K562 (cell line): ENCODE measurements around the gene ANKRD11. TPM values are rescaled to one million over a fixed set of nuclear protein-coding genes. Genes with fewer than 3 reads are reported as not detected.

Source experiments
- ATAC-seq: fragments of 200-7000 bp; cut with Tn5 transposase; 3 replicates; pipeline ENCODE4 v1.9.1; 2020; ENCODE audit warnings: moderate library complexity
- BruUV-seq: library from RNA; stranded (reverse); fragments of 400-500 nt; replicated peaks from 2 replicates; lab custom pipeline; 2021; lab: Mats Ljungman, UMichigan
- CTCF ChIA-PET: fragments of 300-600 bp; formaldehyde crosslinking; extraction: SDS; loops from one replicate; lab custom pipeline; 2021; ENCODE audit warnings: low intra/inter-chr PET ratio; lab: Yijun Ruan, JAX
- POLR2A ChIA-PET: fragments of 300-600, 350-650 bp; sonication (Branson Sonifier 250); formaldehyde crosslinking; extraction: SDS; loops from one replicate; lab custom pipeline; 2021; ENCODE audit warnings: antibody characterized with exemption, inconsistent platforms; lab: Yijun Ruan, JAX
- DNase-seq, 4 experiments: peaks; one replicate each; pipeline versions ENCODE4 v3.0.0 to v3.0.0-alpha.2; 2011 to 2018; ENCODE audit warnings: low spot score in 3 of 4, mixed read lengths in 3 of 4; ENCODE audit errors: extremely low read depth in 1 of 4
- FAIRE-seq: peaks from 2 replicates; lab custom pipeline; 2011; peaks lifted over from hg19 to GRCh38; lab: Jason Lieb, UNC
- H2AFZ ChIP-seq: 2 replicates; pipeline ENCODE4 v1.6.0; 2011; ENCODE audit warnings: low read depth, low read length, control low read depth, inconsistent platforms
- H3K27ac ChIP-seq: fragments of 200-600 bp; 3 replicates; pipeline ENCODE4 v1.8.0; 2011; ENCODE audit warnings: low read depth, mild to moderate bottlenecking, control low read depth, inconsistent platforms, low read length, moderate library complexity, mixed read lengths; ENCODE audit errors: extremely low read depth
- H3K27me3 ChIP-seq, 2 experiments: fragments of 300-600 bp in 1 of 2; 2 replicates in 1 of 2; 3 replicates in 1 of 2; pipeline versions ENCODE4 v1.6.0 to v1.8.0; 2011; ENCODE audit warnings: inconsistent platforms in 2 of 2, low read length in 2 of 2, mild to moderate bottlenecking in 1 of 2, mixed read lengths in 1 of 2, moderate library complexity in 1 of 2; ENCODE audit not compliant: control insufficient read depth in 2 of 2, insufficient read depth in 2 of 2
- H3K36me3 ChIP-seq: fragments of 300-600 bp; 3 replicates; pipeline ENCODE4 v1.8.0; 2011; ENCODE audit warnings: mild to moderate bottlenecking, low read length, inconsistent platforms; ENCODE audit not compliant: control insufficient read depth, insufficient read depth
- H3K4me1 ChIP-seq, 2 experiments: fragments of 200-600 bp in 1 of 2; replicated peaks in 1 of 2; 2 replicates in 1 of 2; 3 replicates in 1 of 2; pipeline versions ENCODE4 v1.5.1 to v1.8.0; 2011; ENCODE audit warnings: inconsistent platforms in 2 of 2, low read length in 2 of 2, mild to moderate bottlenecking in 1 of 2, mixed read lengths in 1 of 2, moderate library complexity in 1 of 2; ENCODE audit not compliant: control insufficient read depth in 2 of 2, insufficient read depth in 2 of 2
- H3K4me2 ChIP-seq: 2 replicates; pipeline ENCODE4 v1.6.1; 2011; ENCODE audit warnings: low read length, control low read depth, inconsistent platforms, mixed read lengths; ENCODE audit not compliant: insufficient read depth
- H3K4me3 ChIP-seq: fragments of 200-600 bp; sonication (generic), shearing (Covaris generic); 2 replicates; pipeline ENCODE4 v1.5.1; 2016; ENCODE audit warnings: control low read depth, inconsistent platforms
- H3K79me2 ChIP-seq: fragments of 200-600 bp; 3 replicates; pipeline ENCODE4 v1.8.0; 2011; ENCODE audit warnings: low read length, inconsistent platforms; ENCODE audit not compliant: control insufficient read depth, insufficient read depth
- H3K9ac ChIP-seq, 2 experiments: 2 replicates each; pipeline versions ENCODE4 v1.6.0 to v1.6.1; 2011; ENCODE audit warnings: low read depth in 2 of 2, low read length in 2 of 2, control low read depth in 1 of 2, inconsistent platforms in 1 of 2, mild to moderate bottlenecking in 1 of 2, mixed read lengths in 1 of 2; ENCODE audit not compliant: insufficient read depth in 1 of 2
- H3K9me1 ChIP-seq: one replicate; pipeline ENCODE4 v1.6.0; 2011; ENCODE audit warnings: inconsistent platforms, mild to moderate bottlenecking, low read length, moderate library complexity; ENCODE audit not compliant: control insufficient read depth, insufficient read depth
- H3K9me3 ChIP-seq: replicated peaks from 2 replicates; pipeline ENCODE4 v1.5.1; 2011; ENCODE audit warnings: low read depth, low read length, inconsistent platforms; ENCODE audit not compliant: control insufficient read depth, insufficient read depth
- H4K20me1 ChIP-seq: replicated peaks from 2 replicates; pipeline ENCODE4 v1.6.1; 2011; ENCODE audit warnings: low read length, inconsistent platforms, mixed read lengths; ENCODE audit not compliant: control insufficient read depth, insufficient read depth
- EP300 ChIP-seq: IDR thresholded peaks from 2 replicates; pipeline ENCODE4 v1.6.1; 2012; ENCODE audit warnings: low read length, improper control_type of control experiment
- MLX ChIP-seq, 2 experiments: fragments of 450-650 bp in 1 of 2; sonication (generic) in 1 of 2; formaldehyde crosslinking; conservative IDR thresholded peaks; 2 replicates each; pipeline versions ENCODE4 v1.4.0 to v1.8.1; 2020 to 2022; ENCODE audit warnings: mild to moderate bottlenecking in 1 of 2, missing genetic modification reagents in 1 of 2
- NFYB ChIP-seq: IDR thresholded peaks from 2 replicates; pipeline ENCODE4 v1.6.1; 2011; ENCODE audit warnings: mild to moderate bottlenecking, moderate library complexity; ENCODE audit not compliant: insufficient read length; ENCODE audit errors: extremely low read depth
- THRA ChIP-seq: fragments of 450-650 bp; IDR thresholded peaks from 2 replicates; pipeline ENCODE4 v1.6.1; 2017; ENCODE audit warnings: mild to moderate bottlenecking, moderate library complexity
- ZBTB26 ChIP-seq: fragments of 450-650 bp; formaldehyde crosslinking; IDR thresholded peaks from 2 replicates; pipeline ENCODE4 v1.4.0; 2022; ENCODE audit warnings: missing genetic modification characterization
- ZKSCAN1 ChIP-seq: fragments of 150-350 bp; IDR thresholded peaks from 2 replicates; pipeline ENCODE4 v1.6.1; 2016; ENCODE audit warnings: low read depth, low read length
- WGBS: fragments of 100-300 bp; shearing (Covaris generic); methylation state at CpG from one replicate; pipeline ENCODE4 v1.1.6; 2016; ENCODE audit warnings: low coverage, mixed read lengths; ENCODE audit not compliant: insufficient coverage; ENCODE audit errors: missing lambda C conversion rate; 5-methylcytosine and 5-hydroxymethylcytosine counted together
- in situ Hi-C: fragments of 300-500 bp; cut with MboI; formaldehyde crosslinking; loops from 4 replicates; pipeline ENCODE4 v1.15.0; 2018; ENCODE audit warnings: inconsistent platforms, mixed read lengths
- intact Hi-C: fragments of 100-400 bp; cut with micrococcal nuclease; formaldehyde crosslinking; loops from 2 replicates; pipeline ENCODE4 v1.14.2; 2022
- polyA plus RNA-seq, 8 experiments: library from polyadenylated mRNA; depleted of rRNA in 4 of 8; stranded (reverse) in 5 of 8; unstranded in 3 of 8; fragments of >200 nt; fragmentation: Nextera tagmentation in 2 of 8; fragmentation: Illumina TruSeq in 1 of 8; extraction: Ambion mirVana in 2 of 8; extraction: Trizol in 1 of 8; gene quantifications; 2 replicates each; pipeline versions ENCODE4 v1.2.1 to v1.2.3, GENCODE V29; 2011 to 2014; ENCODE audit warnings: inconsistent platforms in 1 of 8, missing spikeins in 1 of 8
- total RNA-seq, 7 experiments: library from RNA; depleted of rRNA in 6 of 7; stranded (reverse); fragments of >200 nt in 6 of 7; fragmentation: Illumina TruSeq in 2 of 7; extraction: Trizol in 2 of 7; gene quantifications; 2 replicates each; pipeline versions ENCODE4 v1.2.1 to v1.2.3, GENCODE V29; 2011 to 2021; ENCODE audit warnings: low replicate concordance in 1 of 7

ANKRD11 gene
- total and polyA plus RNA-seq, 9 of the 15 experiments (the other 6 are each of a cell fraction or from before 2014, with no cell fraction given): 4.7 to 126 (median 31.7) TPM

GRCh38 chr16:89344458-89344834 lies 145.9 kb downstream of the ANKRD11 start:
- 92% methylated on average over 15 of the region's 15 CpGs for WGBS
- H3K4me3 ChIP-seq: no peak overlapping the region
- H2AFZ ChIP-seq: no peak overlapping the region
- no peak for FAIRE-seq
- ChIA-PET CTCF (no interaction called here), POLR2A (interaction anchor here (0.8 kb wide), 1 partner anchor 23 kb away, joined by 3 read pairs; no protein-coding TSS in a partner anchor)
- ATAC-seq: no peak
- TF ChIP-seq NFYB (no peak), EP300 (no peak), MLX (CRISPR knock-in tag; conservative IDR thresholded peaks at IDR 0.05) (no peak), ZBTB26 (CRISPR knock-in tag) (no peak), ZKSCAN1 (no peak), THRA (no peak)
- in situ Hi-C loops: no loop called here
- peaks cover 21% of the 10 kb centered on the region; the same call in 2 of the 3 replicates for H3K36me3 ChIP-seq
- no peak overlapping the region for H3K27ac ChIP-seq
- no TSS peak for BruUV-seq
- no peaks in the 10 kb centered on the region for H3K27me3 ChIP-seq
- DNase-seq: no peak
- H4K20me1 ChIP-seq: peaks cover 50% of the 10 kb centered on the region
- intact Hi-C loops: no loop called here
- H3K4me1 ChIP-seq: peaks cover 0 to 26% of the 10 kb centered on the region in 2 experiments; a peak in 3 of 5 replicates
- H3K9ac ChIP-seq: no peak overlapping the region; a peak in 1 of 4 replicates
- peaks cover 100% of the 10 kb centered on the region for H3K79me2 ChIP-seq
- peaks cover 4% of the 10 kb centered on the region for H3K9me1 ChIP-seq
- H3K9me3 ChIP-seq: no peaks in the 10 kb centered on the region
- H3K4me2 ChIP-seq: no peak overlapping the region
